HCT116 (cell line): ENCODE measurements around the gene ZHX3. TPM values are rescaled to one million over a fixed set of nuclear protein-coding genes. Genes with fewer than 3 reads are reported as not detected.

ENCODE experiments used
- ATAC-seq: fragments of 200-7000 bp; cut with Tn5 transposase; 2 replicates; pipeline ENCODE4 v1.9.1; 2020; ENCODE audit warnings: mild to moderate bottlenecking, moderate library complexity
- BruUV-seq: library from RNA; stranded (reverse); fragments of 400-500 nt; replicated peaks from 2 replicates; lab custom pipeline; 2021; lab: Mats Ljungman, UMichigan
- CTCF ChIA-PET: fragments of 300-600 bp; sonication (Branson Sonifier 250); formaldehyde crosslinking; loops from one replicate; lab custom pipeline; 2021; ENCODE audit warnings: antibody characterized with exemption; lab: Charles Lee
- POLR2A ChIA-PET: fragments of 300-600, 350-600 bp; sonication (Branson Sonifier 250); formaldehyde crosslinking; loops from one replicate; lab custom pipeline; 2021; ENCODE audit warnings: antibody characterized with exemption; lab: Charles Lee
- RAD21 ChIA-PET, 2 experiments: fragments of 300-600 bp; sonication (Branson Sonifier 250); formaldehyde crosslinking; loops; one replicate each; lab custom pipeline; 2023; ENCODE audit warnings: low total read pairs in 2 of 2; ENCODE audit not compliant: uncharacterized antibody in 2 of 2, unreplicated experiment in 2 of 2, low non-redundant PET in 1 of 2; lab: Charles Lee
- DNase-seq: peaks from one replicate; pipeline ENCODE4 v3.0.0-alpha.2; 2010; ENCODE audit warnings: low read depth, low spot score
- H2AFZ ChIP-seq: fragments of 200-600 bp; shearing (Covaris generic), sonication (generic); 2 replicates; pipeline ENCODE4 v1.6.1; 2017; ENCODE audit warnings: low read depth, mixed run types, mixed read lengths, antibody characterized with exemption, low read length; ENCODE audit not compliant: poor library complexity, severe bottlenecking
- H3K27ac ChIP-seq: 2 replicates; pipeline ENCODE4 v1.5.1; 2012; ENCODE audit warnings: low read depth, low read length
- H3K27me3 ChIP-seq: fragments of 200-600 bp; sonication (generic); 2 replicates; pipeline ENCODE4 v1.6.1; 2016; ENCODE audit warnings: mixed run types, low read length, mixed read lengths; ENCODE audit not compliant: insufficient read depth
- H3K36me3 ChIP-seq, 2 experiments: fragments of 200-500 bp in 1 of 2; fragments of 200-600 bp in 1 of 2; sonication (Bioruptor generic) in 1 of 2; sonication (generic) in 1 of 2; 2 replicates each; pipeline versions ENCODE4 v1.5.1 to v1.6.1; 2014 to 2016; ENCODE audit warnings: low read length in 2 of 2, inconsistent platforms in 1 of 2, mixed read lengths in 1 of 2, mixed run types in 1 of 2; ENCODE audit not compliant: insufficient read depth in 2 of 2, control insufficient read depth in 1 of 2
- H3K4me1 ChIP-seq, 2 experiments: fragments of 200-600 bp in 1 of 2; sonication (generic) in 1 of 2; 2 replicates each; pipeline versions ENCODE4 v1.5.1 to v1.6.1; 2012 to 2017; ENCODE audit warnings: low read length in 2 of 2, inconsistent platforms in 1 of 2, mild to moderate bottlenecking in 1 of 2, mixed read lengths in 1 of 2, mixed run types in 1 of 2, moderate library complexity in 1 of 2; ENCODE audit not compliant: insufficient read depth in 2 of 2, control insufficient read depth in 1 of 2
- H3K4me2 ChIP-seq: fragments of 200-600 bp; sonication (generic); 2 replicates; pipeline ENCODE4 v1.6.1; 2017; ENCODE audit warnings: mixed run types, low read length, mixed read lengths
- H3K4me3 ChIP-seq, 2 experiments: fragments of 200-600 bp in 1 of 2; sonication (generic) in 1 of 2; replicated peaks in 1 of 2; 2 replicates each; pipeline ENCODE4 v1.5.1; 2011 to 2016; ENCODE audit warnings: low read length in 2 of 2, control low read depth in 1 of 2, low read depth in 1 of 2, mild to moderate bottlenecking in 1 of 2, mixed read lengths in 1 of 2, mixed run types in 1 of 2
- H3K79me2 ChIP-seq: fragments of 200-600 bp; sonication (generic); 2 replicates; pipeline ENCODE4 v1.6.1; 2017; ENCODE audit warnings: mild to moderate bottlenecking, mixed run types, low read length, moderate library complexity, mixed read lengths; ENCODE audit not compliant: insufficient read depth
- H3K9ac ChIP-seq: fragments of 200-600 bp; sonication (generic); 2 replicates; pipeline ENCODE4 v1.6.1; 2016; ENCODE audit warnings: low read length, mixed read lengths
- H3K9me2 ChIP-seq: fragments of 200-600 bp; sonication (generic), shearing (Covaris generic); 2 replicates; pipeline ENCODE4 v1.6.1; 2017; ENCODE audit warnings: mixed run types, mild to moderate bottlenecking, moderate library complexity; ENCODE audit not compliant: insufficient read depth
- H3K9me3 ChIP-seq, 2 experiments: fragments of 200-500 bp in 1 of 2; fragments of 200-600 bp in 1 of 2; sonication (Bioruptor generic) in 1 of 2; sonication (generic) in 1 of 2; 2 replicates each; pipeline ENCODE4 v1.6.1; 2014 to 2017; ENCODE audit warnings: low read length in 2 of 2, mixed read lengths in 2 of 2, inconsistent platforms in 1 of 2, low read depth in 1 of 2, mild to moderate bottlenecking in 1 of 2, mixed run types in 1 of 2, moderate library complexity in 1 of 2; ENCODE audit not compliant: control insufficient read depth in 1 of 2, insufficient read depth in 1 of 2
- H4K20me1 ChIP-seq: fragments of 200-600 bp; sonication (generic), shearing (Covaris generic); 2 replicates; pipeline ENCODE4 v1.6.1; 2017; ENCODE audit warnings: mixed run types, mild to moderate bottlenecking, moderate library complexity; ENCODE audit not compliant: insufficient read depth
- CEBPB ChIP-seq: IDR thresholded peaks from 2 replicates; pipeline ENCODE4 v1.6.1; 2012; ENCODE audit warnings: low read depth
- EGR1 ChIP-seq: IDR thresholded peaks from 2 replicates; pipeline ENCODE4 v1.6.1; 2012; ENCODE audit warnings: low read depth
- ELF1 ChIP-seq: IDR thresholded peaks from 2 replicates; pipeline ENCODE4 v1.6.1; 2012; ENCODE audit warnings: low read depth, borderline replicate concordance
- EZH2 ChIP-seq: fragments of 200-600 bp; sonication (generic); IDR thresholded peaks from 2 replicates; pipeline ENCODE4 v1.6.1; 2017; ENCODE audit warnings: antibody characterized with exemption, mixed run types
- EZH2phosphoT487 ChIP-seq: fragments of 200-600 bp; IDR thresholded peaks from 2 replicates; pipeline ENCODE4 v1.6.1; 2018; ENCODE audit warnings: antibody characterized with exemption, borderline replicate concordance
- JUND ChIP-seq: IDR thresholded peaks from 2 replicates; pipeline ENCODE4 v1.6.1; 2012
- POLR2AphosphoS5 ChIP-seq: IDR thresholded peaks from 2 replicates; pipeline ENCODE4 v1.6.1; 2011; ENCODE audit warnings: mild to moderate bottlenecking, low read depth, low read length, moderate library complexity
- SIN3A ChIP-seq: IDR thresholded peaks from 2 replicates; pipeline ENCODE4 v1.6.1; 2012; ENCODE audit warnings: low read depth
- SP1 ChIP-seq: IDR thresholded peaks from 2 replicates; pipeline ENCODE4 v1.6.1; 2012; ENCODE audit warnings: low read depth
- SRF ChIP-seq: IDR thresholded peaks from 2 replicates; pipeline ENCODE4 v1.6.1; 2012; ENCODE audit warnings: low read depth
- TCF7L2 ChIP-seq: IDR thresholded peaks from 2 replicates; pipeline ENCODE4 v1.7.0; 2011; ENCODE audit warnings: borderline replicate concordance, inconsistent platforms; ENCODE audit not compliant: insufficient read depth, insufficient read length; ENCODE audit errors: extremely low read depth
- YY1 ChIP-seq: IDR thresholded peaks from 2 replicates; pipeline ENCODE4 v1.6.1; 2011; ENCODE audit warnings: low read length, low read depth, moderate library complexity, mild to moderate bottlenecking; ENCODE audit not compliant: insufficient replicate concordance; ENCODE audit errors: extremely low read depth
- ZFX ChIP-seq: fragments of 450-650 bp; IDR thresholded peaks from 2 replicates; pipeline ENCODE4 v1.6.1; 2017
- ZNF274 ChIP-seq: fragments of 200-500 bp; sonication (Bioruptor generic); IDR thresholded peaks from 2 replicates; pipeline ENCODE4 v1.6.1; 2014; ENCODE audit warnings: mild to moderate bottlenecking, low read depth, low read length, inconsistent platforms
- intact Hi-C: fragments of 100-400 bp; cut with micrococcal nuclease; formaldehyde crosslinking; loops from 2 replicates; pipeline ENCODE4 v1.10.0; 2022
- total RNA-seq: library from RNA; stranded (reverse); gene quantifications from one replicate; pipeline ENCODE4 v1.2.1, GENCODE V29; 2021; ENCODE audit not compliant: unreplicated experiment
- TF ChIP-seq, protein P1 (sequence below): IDR thresholded peaks from 2 replicates; pipeline ENCODE4 v1.6.1; 2012; ENCODE audit warnings: low read depth
- TF ChIP-seq, protein P2 (sequence below), 3 experiments: fragments of 200-600 bp in 1 of 3; sonication (generic) in 1 of 3; IDR thresholded peaks in 2 of 3; conservative IDR thresholded peaks in 1 of 3; 2 replicates each; pipeline ENCODE4 v1.5.1; 2012 to 2017; ENCODE audit warnings: low read depth in 2 of 3, low read length in 2 of 3, antibody characterized with exemption in 1 of 3, borderline replicate concordance in 1 of 3, control low read depth in 1 of 3, mild to moderate bottlenecking in 1 of 3, mixed read lengths in 1 of 3, mixed run types in 1 of 3, moderate library complexity in 1 of 3; ENCODE audit not compliant: insufficient read depth in 1 of 3
- TF ChIP-seq, protein P3 (sequence below): IDR thresholded peaks from 2 replicates; pipeline ENCODE4 v1.6.1; 2011; ENCODE audit warnings: mild to moderate bottlenecking, low read length, moderate library complexity; ENCODE audit not compliant: insufficient replicate concordance; ENCODE audit errors: extremely low read depth
- TF ChIP-seq, protein P4 (sequence below): IDR thresholded peaks from 2 replicates; pipeline ENCODE4 v1.6.1; 2012

Gene ZHX3
- total RNA-seq, 1 experiment from 2014 or later = 13.3 TPM

DNA sequence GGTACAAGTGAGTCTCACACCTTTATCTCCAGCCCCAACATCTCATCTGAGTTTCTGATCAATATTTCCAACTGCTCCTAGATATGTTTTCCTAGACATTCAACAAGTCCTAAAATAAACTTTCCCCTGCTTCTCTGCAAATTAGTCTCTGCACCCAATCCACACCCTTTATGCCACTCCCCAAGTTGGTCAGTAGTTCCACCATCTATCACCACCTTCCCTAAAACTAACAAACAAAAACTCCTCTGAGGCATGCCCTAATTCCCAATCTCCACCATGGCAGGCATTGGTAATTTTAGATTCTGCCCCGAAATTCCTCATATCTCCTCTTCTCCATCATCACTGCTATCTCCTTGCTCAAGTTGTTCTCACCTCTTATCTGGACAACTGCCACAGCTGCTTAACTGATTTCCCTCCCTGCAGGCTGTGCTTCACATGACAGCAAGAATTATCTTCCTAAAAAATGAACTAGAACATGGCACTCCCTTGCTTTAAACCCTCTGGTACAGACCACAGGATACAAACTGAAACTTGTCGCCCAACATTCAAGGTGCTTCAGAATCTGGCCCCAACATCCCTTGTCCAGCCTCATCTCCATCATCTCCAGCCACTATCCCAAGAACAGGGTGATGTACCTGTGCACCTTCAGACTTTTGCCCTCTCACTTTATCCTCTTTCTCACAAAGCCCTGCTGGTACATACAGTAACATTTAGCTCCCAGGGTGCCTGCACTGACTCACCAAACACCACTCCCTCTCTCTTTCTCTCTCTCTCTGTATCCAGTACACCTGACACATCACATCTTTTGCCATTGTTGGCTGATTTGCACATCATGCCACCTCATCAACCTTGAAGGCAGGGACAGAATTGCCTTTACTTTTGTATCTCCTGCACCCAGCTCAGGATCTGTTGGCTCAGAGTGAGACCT, 55.5 kb downstream of the ZHX3 start:
- ChIA-PET CTCF (no interaction called here), POLR2A (no interaction called here), RAD21 (no interaction called here)
- no peaks in the 10 kb centered on the region for H3K36me3 ChIP-seq
- H3K4me1 ChIP-seq = no peaks in the 10 kb centered on the region
- TF ChIP-seq EZH2 (no peak), EZH2phosphoT487 (no peak), TCF7L2 (no peak), POLR2AphosphoS5 (no peak), ZFX (no peak), SP1 (no peak), ZNF274 (no peak), EGR1 (no peak), YY1 (no peak), JUND (no peak), SRF (no peak), ELF1 (no peak), SIN3A (no peak), CEBPB (no peak)
- TF ChIP-seq, protein P1, sequence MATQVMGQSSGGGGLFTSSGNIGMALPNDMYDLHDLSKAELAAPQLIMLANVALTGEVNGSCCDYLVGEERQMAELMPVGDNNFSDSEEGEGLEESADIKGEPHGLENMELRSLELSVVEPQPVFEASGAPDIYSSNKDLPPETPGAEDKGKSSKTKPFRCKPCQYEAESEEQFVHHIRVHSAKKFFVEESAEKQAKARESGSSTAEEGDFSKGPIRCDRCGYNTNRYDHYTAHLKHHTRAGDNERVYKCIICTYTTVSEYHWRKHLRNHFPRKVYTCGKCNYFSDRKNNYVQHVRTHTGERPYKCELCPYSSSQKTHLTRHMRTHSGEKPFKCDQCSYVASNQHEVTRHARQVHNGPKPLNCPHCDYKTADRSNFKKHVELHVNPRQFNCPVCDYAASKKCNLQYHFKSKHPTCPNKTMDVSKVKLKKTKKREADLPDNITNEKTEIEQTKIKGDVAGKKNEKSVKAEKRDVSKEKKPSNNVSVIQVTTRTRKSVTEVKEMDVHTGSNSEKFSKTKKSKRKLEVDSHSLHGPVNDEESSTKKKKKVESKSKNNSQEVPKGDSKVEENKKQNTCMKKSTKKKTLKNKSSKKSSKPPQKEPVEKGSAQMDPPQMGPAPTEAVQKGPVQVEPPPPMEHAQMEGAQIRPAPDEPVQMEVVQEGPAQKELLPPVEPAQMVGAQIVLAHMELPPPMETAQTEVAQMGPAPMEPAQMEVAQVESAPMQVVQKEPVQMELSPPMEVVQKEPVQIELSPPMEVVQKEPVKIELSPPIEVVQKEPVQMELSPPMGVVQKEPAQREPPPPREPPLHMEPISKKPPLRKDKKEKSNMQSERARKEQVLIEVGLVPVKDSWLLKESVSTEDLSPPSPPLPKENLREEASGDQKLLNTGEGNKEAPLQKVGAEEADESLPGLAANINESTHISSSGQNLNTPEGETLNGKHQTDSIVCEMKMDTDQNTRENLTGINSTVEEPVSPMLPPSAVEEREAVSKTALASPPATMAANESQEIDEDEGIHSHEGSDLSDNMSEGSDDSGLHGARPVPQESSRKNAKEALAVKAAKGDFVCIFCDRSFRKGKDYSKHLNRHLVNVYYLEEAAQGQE = no peak
- TF ChIP-seq, protein P2, sequence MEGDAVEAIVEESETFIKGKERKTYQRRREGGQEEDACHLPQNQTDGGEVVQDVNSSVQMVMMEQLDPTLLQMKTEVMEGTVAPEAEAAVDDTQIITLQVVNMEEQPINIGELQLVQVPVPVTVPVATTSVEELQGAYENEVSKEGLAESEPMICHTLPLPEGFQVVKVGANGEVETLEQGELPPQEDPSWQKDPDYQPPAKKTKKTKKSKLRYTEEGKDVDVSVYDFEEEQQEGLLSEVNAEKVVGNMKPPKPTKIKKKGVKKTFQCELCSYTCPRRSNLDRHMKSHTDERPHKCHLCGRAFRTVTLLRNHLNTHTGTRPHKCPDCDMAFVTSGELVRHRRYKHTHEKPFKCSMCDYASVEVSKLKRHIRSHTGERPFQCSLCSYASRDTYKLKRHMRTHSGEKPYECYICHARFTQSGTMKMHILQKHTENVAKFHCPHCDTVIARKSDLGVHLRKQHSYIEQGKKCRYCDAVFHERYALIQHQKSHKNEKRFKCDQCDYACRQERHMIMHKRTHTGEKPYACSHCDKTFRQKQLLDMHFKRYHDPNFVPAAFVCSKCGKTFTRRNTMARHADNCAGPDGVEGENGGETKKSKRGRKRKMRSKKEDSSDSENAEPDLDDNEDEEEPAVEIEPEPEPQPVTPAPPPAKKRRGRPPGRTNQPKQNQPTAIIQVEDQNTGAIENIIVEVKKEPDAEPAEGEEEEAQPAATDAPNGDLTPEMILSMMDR (IDR thresholded peaks at IDR 0.05 in 2 of 3, conservative IDR thresholded peaks at IDR 0.05 in 1 of 3; ENCODE audit: borderline replicate concordance in 1 of 3, insufficient read depth in 1 of 3, low read depth in 2 of 3, low read length in 2 of 3) = no peak
- TF ChIP-seq, protein P3, sequence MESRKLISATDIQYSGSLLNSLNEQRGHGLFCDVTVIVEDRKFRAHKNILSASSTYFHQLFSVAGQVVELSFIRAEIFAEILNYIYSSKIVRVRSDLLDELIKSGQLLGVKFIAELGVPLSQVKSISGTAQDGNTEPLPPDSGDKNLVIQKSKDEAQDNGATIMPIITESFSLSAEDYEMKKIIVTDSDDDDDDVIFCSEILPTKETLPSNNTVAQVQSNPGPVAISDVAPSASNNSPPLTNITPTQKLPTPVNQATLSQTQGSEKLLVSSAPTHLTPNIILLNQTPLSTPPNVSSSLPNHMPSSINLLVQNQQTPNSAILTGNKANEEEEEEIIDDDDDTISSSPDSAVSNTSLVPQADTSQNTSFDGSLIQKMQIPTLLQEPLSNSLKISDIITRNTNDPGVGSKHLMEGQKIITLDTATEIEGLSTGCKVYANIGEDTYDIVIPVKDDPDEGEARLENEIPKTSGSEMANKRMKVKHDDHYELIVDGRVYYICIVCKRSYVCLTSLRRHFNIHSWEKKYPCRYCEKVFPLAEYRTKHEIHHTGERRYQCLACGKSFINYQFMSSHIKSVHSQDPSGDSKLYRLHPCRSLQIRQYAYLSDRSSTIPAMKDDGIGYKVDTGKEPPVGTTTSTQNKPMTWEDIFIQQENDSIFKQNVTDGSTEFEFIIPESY = no peak
- TF ChIP-seq, protein P4, sequence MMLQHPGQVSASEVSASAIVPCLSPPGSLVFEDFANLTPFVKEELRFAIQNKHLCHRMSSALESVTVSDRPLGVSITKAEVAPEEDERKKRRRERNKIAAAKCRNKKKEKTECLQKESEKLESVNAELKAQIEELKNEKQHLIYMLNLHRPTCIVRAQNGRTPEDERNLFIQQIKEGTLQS = no peak
- no peak overlapping the region for H3K9ac ChIP-seq
- no peaks in the 10 kb centered on the region for H3K79me2 ChIP-seq
- BruUV-seq = no TSS peak
- ATAC-seq = no peak
- no peaks in the 10 kb centered on the region for H3K9me2 ChIP-seq
- H4K20me1 ChIP-seq = no peaks in the 10 kb centered on the region
- DNase-seq = no peak
- intact Hi-C loops = no loop called here
- H2AFZ ChIP-seq = no peak overlapping the region
- H3K4me3 ChIP-seq = no peak overlapping the region
- no peaks in the 10 kb centered on the region for H3K27me3 ChIP-seq
- no peaks in the 10 kb centered on the region for H3K9me3 ChIP-seq
- no peak overlapping the region for H3K4me2 ChIP-seq
- H3K27ac ChIP-seq = no peak overlapping the region
